HG03064 (cell line): ENCODE measurements around the gene HRH1.
"Not testable (repeated sequence)": the region's sequence is repeated elsewhere in the genome, so short reads cannot be mapped to it uniquely, and the experiment has no call there.

ENCODE experiments used
- ATAC-seq: cut with Tn5 transposase; IDR thresholded peaks from one replicate; pipeline ENCODE4 v1.9.1; 2021; ENCODE audit warnings: low read depth; ENCODE audit not compliant: unreplicated experiment

Gene HRH1

DNA sequence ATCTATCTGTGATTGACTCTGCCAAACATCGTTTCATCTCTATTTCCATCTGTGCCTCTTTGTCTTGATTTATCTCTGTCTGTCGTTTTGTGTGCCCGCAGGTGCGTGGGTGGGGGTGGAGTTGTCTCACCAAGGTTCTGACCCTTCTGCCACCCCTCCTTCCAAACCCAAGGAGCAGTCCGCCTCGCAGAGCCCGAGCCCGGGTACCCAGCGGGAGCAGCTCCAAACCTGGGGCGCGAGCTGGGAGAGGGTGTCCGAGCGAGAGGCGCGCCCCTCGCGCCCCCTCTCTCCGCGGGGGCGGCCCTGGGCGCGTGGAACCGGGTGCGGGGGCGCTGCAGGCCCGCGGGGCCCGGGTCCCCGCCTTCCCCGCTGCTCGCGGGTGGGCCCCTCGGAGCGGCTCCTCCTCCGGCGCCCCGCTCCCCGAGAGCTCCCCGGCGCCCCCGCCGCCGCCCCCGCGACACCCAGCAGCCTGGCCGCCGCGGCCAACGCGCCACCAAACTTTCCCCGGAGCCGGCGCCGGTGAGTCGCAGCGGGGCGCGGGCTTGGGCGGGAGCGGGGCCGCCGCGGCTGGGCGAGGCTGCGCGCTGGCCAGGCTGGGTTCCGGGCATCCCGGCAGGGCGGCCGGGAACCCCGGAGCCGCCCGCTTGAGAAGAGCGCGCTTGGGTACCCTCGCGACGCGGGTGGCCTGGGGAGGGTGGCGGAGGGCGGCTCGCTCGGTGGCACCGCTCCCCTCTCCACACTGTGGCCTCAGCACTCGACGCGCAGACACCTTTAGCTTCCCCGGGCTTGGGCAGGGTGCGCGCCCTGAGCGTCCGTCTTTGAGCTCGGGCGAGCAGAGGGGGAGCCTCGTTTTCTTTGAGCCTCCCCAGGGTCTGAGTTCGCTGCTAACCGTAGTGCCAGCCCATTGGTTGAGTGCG is at the start of gene HRH1:
Gene HRH1 (plus strand): TSS at position 458 of the 917 bp plus-strand sequence. CDS start 104,545 bp downstream, outside the sequence.
- no peak for ATAC-seq

DNA sequence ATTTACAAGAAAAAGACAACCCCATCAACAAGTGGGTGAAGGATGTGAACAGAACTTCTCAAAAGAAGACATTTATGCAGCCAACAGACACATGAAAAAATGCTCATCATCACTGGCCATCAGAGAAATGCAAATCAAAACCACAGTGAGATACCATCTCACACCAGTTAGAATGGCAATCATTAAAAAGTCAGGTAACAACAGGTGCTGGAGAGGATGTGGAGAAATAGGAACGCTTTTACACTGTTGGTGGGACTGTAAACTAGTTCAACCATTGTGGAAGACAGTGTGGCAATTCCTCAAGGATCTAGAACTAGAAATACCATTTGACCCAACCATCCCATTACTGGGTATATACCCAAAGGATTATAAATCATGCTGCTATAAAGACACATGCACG is 41.0 kb upstream of the HRH1 start:
- ATAC-seq = not testable (repeated sequence)

DNA sequence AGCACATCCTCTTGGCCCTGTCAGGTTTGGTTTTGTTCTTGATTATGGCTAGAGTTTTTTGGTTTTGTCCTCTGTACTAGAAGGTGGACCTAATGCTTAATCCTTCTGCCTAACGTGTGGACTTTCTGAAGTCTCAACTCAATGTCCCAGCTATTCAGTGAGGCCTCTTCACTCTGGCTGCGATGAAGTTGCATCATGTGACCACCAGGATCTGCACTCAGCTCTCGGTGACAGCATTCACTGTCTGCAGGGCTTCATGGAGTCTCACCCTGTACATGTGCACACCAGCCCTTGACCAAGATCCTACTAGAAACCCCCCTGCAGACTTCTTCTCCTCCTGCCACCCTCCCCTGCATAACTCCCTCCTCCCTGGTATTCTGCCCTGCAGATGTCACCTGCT is 38.7 kb upstream of the HRH1 start:
- ATAC-seq = no peak

DNA sequence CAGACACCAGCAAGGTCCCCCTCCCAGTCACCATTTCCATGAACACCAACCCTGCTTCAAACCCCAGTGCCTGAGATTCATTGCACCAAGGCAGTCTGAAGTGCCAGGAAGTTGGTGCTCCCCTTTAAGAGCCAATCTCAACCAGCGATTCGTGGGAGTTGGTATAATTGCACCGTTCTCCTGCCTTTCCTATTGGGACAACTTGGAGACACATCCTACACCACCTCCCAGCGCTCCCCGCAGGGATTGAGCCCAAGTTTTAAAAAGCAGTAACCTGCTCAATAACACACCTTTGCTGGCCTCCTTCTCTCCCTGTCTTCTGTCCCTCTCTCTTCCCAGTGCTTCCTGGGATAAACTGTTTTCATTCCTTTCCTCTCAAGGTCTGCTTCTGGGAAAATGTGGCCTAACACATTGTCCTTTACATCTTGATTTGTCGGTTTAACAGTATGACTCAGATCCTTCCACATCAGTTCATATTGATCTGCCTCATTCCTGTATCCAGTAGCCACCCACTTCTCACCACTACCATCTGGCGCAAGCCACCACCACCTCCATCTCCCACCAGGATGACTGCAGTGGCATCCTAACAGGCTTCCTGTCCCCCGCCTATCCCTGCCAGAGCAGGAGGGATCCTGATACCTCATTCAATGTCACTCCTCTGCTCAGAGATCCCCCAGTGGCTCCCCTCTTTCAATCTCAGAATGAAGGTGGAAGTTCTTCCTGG is 37.8 kb upstream of the HRH1 start:
- ATAC-seq = no peak

DNA sequence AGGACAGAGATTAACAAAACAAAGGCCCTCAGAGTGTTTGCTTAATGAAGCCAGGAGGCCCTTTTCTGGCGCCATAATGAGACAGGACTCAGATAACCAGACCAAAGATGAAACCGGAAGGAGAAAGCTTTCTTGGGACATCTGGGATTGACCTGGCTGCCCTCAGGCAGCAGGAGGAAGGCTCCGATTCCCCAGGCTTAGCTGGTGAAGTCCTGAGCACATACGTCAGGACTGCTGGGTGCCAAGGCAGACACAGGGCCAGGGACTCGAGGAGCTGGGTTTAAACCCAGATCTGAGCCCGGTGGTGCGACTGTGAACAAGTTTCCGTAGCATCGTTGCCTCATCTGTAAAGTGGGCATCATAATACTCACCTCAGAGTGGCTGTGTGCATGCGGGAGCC is 36.7 kb upstream of the HRH1 start:
- ATAC-seq = no peak

- ATAC-seq = no peak
Observed at GRCh38 chr3:11118181-11118682, 36.1 kb upstream of the HRH1 start.

DNA sequence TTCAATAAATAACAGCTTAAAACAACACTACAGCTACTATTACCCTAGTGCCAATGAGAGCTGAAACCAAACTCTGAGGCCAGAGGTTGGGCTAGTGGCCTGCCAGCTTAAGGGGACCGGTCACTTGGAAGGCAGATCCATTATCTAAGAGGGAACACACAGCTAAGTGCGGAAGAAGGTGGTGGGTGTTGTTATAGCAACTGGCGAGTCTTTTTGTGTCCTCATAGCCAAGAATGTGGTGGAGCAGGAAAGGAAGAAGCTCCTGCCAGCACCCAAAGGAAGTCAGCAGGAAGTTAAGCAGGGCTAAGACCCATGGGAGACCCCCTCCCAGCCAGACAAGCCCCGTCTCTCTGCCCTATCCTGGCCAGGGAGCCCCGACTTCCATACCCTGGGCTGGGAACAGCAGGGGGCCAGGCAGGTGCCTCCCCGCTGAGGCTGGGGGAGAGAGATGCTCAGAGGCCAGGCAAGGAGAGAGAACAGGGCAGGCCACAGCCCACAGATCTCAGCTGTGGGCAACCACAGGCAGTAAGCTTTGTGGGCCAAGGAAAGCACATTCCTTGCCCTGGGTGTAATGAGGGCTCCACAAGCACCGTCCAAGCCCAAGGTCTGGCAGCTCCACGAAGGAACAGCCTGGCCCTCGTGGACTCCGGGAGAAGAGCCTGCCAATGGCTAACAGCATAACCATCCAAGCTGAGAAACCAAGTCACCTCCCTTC is 34.0 kb upstream of the HRH1 start:
- ATAC-seq = no peak

- ATAC-seq = no peak
Observed at GRCh38 chr3:11126653-11127052, 27.6 kb upstream of the HRH1 start.

DNA sequence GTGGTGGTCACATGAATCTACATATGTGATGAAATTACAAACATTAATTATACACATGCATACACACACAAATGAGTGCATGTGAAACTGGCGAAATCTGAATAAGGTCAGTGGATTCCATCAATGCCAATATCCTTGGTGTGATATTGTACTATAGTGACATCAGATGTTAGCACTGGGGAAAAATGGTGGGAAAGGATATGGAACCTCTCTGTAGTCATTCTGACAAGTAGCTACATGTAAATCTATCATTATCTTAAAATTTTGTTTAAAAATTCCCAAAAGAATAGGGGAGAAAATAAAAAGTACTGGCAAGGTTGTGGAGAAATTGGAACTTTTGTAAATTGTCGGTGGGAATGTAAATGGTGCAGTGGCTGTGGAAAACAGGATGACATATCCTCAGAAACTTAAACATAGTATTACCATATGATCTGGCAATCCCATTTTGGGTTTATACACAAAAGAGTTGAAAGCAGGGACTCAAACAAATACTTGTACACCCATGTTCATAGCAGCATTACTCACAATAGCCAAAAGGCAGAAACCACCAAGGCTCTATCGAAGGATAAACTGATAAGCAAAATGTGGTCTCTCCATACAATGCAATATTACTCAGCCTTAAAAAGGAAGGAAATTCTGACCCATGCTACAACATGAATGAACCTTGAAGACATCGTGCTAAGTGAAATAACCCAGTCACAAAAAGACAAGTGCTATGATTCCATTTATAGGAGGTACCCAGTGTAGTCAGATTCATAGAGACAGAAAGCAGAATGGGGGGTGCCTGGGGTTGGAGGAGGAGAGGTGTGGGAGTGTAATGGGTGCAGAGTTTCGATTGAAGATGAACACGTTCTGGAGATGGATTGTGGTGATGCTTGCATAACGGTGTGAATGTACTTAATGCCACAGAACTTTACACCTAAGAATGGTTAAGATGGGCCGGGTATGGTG is 25.3 kb upstream of the HRH1 start:
- ATAC-seq = no peak

DNA sequence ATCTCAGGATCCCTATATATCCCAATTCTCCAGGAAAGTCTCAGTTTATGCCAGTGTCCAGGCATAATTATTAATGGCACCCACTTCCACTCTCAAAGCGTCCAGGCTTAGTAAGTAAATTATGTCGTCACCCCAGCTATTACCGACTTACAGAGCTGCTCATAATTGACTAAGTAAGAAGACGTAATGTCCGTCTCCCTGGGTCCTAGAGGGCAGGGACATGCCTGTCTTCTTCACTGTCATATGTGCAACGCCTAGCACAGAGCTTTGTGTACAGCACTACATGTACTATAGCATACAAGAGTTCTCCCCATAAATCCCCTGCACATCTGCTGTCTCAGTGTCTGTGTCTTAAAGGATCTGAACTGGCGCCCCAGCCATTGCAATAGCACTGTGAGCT is 23.9 kb upstream of the HRH1 start:
- ATAC-seq = no peak

- ATAC-seq = no peak
Observed at GRCh38 chr3:11131371-11131770, 22.9 kb upstream of the HRH1 start.

- not testable (repeated sequence) for ATAC-seq
Observed at GRCh38 chr3:11131886-11132285, 22.4 kb upstream of the HRH1 start.

DNA sequence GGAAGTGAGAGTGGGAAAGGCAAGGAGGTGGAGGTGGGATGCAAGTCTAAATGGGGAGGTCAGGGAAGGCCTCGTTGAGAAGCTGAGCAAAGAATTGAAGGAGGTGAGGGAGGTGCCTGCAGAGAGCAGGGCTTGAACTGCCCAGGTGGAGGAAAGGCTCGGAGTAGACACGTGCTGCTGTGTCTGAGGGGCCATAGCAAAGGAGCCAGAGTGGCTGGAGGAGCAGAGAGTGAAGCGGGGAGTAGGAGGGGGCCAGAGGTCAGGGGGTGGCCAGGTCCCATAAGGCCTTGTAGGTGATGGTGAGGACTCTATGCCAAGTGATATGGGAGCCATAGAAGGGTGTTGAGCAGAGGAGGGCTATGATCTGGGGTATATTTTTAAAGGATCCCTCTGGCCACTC is 21.4 kb upstream of the HRH1 start:
- no peak for ATAC-seq

- no peak for ATAC-seq
Observed at GRCh38 chr3:11134794-11135193, 19.5 kb upstream of the HRH1 start.

DNA sequence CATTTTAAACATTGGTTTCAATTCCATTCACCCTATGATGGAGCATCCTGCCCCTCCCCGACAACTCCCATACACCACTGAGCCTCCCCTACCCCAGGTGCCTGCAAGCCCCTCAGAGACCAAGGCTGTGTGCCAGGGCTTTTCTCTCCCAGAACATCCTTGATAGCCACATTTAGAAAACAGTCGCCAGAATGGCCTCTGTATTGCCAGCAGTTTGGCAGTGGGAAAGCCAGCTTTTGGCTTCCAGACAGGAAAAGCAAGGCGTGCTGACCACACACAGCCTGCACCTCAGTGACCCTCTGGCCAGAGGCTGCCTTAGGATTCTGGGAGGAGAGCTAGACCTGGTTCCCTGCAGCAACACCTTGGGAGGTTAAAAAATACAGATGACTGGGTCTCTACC is 18.2 kb upstream of the HRH1 start:
- ATAC-seq = no peak

GRCh38 chr3:11136830-11137626 is 17.3 kb upstream of the HRH1 start:
- no peak for ATAC-seq

GRCh38 chr3:11137627-11137959 is 16.7 kb upstream of the HRH1 start:
- no peak for ATAC-seq

GRCh38 chr3:11138371-11138770 is 15.9 kb upstream of the HRH1 start:
- no peak for ATAC-seq

- peak; percentile 99 for ATAC-seq
Observed at GRCh38 chr3:11140030-11140712, 14.1 kb upstream of the HRH1 start.
